ENCODE results near the gene CDC20.

The CDC20 gene

DNA sequence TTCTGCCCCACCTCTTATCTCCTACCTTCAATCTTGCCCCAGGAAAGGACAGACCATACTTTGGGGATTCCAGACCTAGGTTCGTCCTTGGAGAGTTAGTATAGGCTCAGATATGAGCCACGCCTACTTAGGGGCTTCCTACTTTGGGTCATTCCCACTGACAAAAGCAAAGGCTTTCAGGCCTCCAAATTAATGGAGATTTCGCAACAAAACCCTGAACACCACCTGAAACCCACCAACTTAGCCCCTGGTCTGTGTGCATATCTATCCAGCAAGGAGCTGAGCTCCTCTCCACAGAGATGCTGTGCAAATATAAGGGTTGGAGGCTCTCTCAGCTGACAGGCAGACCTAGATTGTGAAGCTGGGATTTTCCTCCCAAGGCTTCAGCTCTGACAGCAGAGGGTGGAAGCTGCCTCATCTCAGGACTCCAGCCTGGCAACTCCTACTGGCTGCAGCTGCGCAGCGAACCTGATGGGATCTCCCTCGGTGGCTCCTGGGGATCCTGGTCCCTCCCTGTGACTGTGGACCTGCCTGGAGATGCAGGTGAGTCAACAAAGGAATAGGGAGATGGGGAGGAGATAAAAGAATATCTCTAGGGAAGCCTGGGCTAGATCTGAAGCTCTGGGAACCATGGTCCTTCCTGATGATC lies 19.1 kb upstream of the CDC20 start:
- Mint-ChIP-seq H3K27me3 (no peaks in the 10 kb centered on the region), H3K4me1 (ENCODE audit: low read depth in 2 of 2) (no peaks in the 10 kb centered on the region), H3K36me3 (ENCODE audit: insufficient read depth) (no peaks in the 10 kb centered on the region), H3K4me3 (no peak overlapping the region), H3K27ac (no peak overlapping the region), H3K9me3 (no peaks in the 10 kb centered on the region)
- DNase-seq (no peak), ATAC-seq (replicated peaks) (no peak)

- ATAC-seq (replicated peaks) (no peak), DNase-seq (no peak)
- H3K9me3 Mint-ChIP-seq = no peaks in the 10 kb centered on the region
- H3K27ac Mint-ChIP-seq = no peak overlapping the region
- no peaks in the 10 kb centered on the region for H3K4me1 Mint-ChIP-seq (ENCODE audit: low read depth in 2 of 2)
- no peaks in the 10 kb centered on the region for H3K27me3 Mint-ChIP-seq
- H3K36me3 Mint-ChIP-seq (ENCODE audit: insufficient read depth) = no peaks in the 10 kb centered on the region
- no peak overlapping the region for H3K4me3 Mint-ChIP-seq
Observed at GRCh38 chr1:43340559-43340958, 18.2 kb upstream of the CDC20 start.

GRCh38 chr1:43344267-43344850 lies 14.4 kb upstream of the CDC20 start:
- H3K27ac Mint-ChIP-seq = no peak overlapping the region
- no peak overlapping the region for H3K4me3 Mint-ChIP-seq
- no peak for ATAC-seq (replicated peaks)
- peaks cover 5% of the 10 kb centered on the region for H3K36me3 Mint-ChIP-seq (ENCODE audit: insufficient read depth)
- H3K9me3 Mint-ChIP-seq = no peaks in the 10 kb centered on the region
- no peak for DNase-seq
- peaks cover 2 to 4% of the 10 kb centered on the region in 2 donors for H3K4me1 Mint-ChIP-seq (ENCODE audit: low read depth in 2 of 2)
- no peaks in the 10 kb centered on the region for H3K27me3 Mint-ChIP-seq

DNA sequence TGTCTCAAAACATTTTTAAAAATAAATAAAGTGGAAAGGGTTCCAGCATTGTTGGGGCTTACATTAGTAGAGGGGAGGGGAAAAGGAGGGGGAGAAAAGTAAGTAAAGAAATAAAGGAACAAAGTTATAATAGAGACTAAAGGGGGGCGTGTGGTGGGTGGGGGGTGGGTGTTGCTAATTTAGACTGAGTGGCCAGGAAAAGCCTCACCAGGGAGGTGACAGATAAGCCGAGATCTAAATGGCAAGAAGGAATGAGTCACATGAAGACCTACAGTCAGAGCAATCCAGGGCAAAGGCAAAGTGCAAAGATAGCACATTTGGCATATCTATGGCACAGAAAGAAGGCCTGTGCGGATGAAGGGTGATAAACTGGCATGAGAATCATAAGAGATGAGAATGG lies 13.7 kb upstream of the CDC20 start:
- DNase-seq (no peak), ATAC-seq (replicated peaks) (no peak)
- Mint-ChIP-seq H3K27me3 (no peaks in the 10 kb centered on the region), H3K36me3 (ENCODE audit: insufficient read depth) (peaks cover 6% of the 10 kb centered on the region), H3K27ac (no peak overlapping the region), H3K4me3 (no peak overlapping the region), H3K4me1 (ENCODE audit: low read depth in 2 of 2) (peaks cover 7 to 10% of the 10 kb centered on the region in 2 donors), H3K9me3 (no peaks in the 10 kb centered on the region)

DNA sequence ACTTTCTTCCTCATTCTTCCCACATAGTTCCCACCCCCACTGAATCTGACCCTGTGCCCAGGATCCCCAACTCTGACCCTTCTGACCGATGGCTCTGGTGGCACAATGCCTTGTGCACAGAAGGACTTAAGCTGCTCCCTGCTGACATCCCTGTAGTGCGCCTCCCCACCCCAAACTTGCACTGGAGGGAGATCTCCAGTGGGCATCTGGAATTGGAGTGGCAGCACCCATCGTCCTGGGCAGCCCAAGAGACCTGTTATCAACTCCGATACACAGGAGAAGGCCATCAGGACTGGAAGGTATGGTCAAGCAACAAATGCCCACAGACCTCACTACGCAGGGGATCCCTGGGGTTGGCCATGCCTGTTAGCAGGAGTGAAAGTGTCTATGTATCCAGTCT lies 12.1 kb upstream of the CDC20 start:
- H3K9me3 Mint-ChIP-seq = no peaks in the 10 kb centered on the region

GRCh38 chr1:43348343-43348808 lies 10.4 kb upstream of the CDC20 start:
- H3K27ac Mint-ChIP-seq = no peak overlapping the region
- peaks cover 7 to 10% of the 10 kb centered on the region in 2 donors for H3K4me1 Mint-ChIP-seq (ENCODE audit: low read depth in 2 of 2)
- DNase-seq = no peak
- H3K9me3 Mint-ChIP-seq = no peaks in the 10 kb centered on the region
- peaks cover 6% of the 10 kb centered on the region for H3K36me3 Mint-ChIP-seq (ENCODE audit: insufficient read depth)
- no peaks in the 10 kb centered on the region for H3K27me3 Mint-ChIP-seq
- H3K4me3 Mint-ChIP-seq = peak overlapping the region in 1 of 2 donors; percentile 67
- no peak for ATAC-seq (replicated peaks)

More for the DNA sequence above, 12.1 kb upstream of the CDC20 start:
- peaks cover 6% of the 10 kb centered on the region for H3K36me3 Mint-ChIP-seq (ENCODE audit: insufficient read depth)
- peaks cover 7 to 10% of the 10 kb centered on the region in 2 donors for H3K4me1 Mint-ChIP-seq (ENCODE audit: low read depth in 2 of 2)
- ATAC-seq (replicated peaks) (no peak), DNase-seq (no peak)
- H3K4me3 Mint-ChIP-seq = no peak overlapping the region
- no peaks in the 10 kb centered on the region for H3K27me3 Mint-ChIP-seq
- no peak overlapping the region for H3K27ac Mint-ChIP-seq

DNA sequence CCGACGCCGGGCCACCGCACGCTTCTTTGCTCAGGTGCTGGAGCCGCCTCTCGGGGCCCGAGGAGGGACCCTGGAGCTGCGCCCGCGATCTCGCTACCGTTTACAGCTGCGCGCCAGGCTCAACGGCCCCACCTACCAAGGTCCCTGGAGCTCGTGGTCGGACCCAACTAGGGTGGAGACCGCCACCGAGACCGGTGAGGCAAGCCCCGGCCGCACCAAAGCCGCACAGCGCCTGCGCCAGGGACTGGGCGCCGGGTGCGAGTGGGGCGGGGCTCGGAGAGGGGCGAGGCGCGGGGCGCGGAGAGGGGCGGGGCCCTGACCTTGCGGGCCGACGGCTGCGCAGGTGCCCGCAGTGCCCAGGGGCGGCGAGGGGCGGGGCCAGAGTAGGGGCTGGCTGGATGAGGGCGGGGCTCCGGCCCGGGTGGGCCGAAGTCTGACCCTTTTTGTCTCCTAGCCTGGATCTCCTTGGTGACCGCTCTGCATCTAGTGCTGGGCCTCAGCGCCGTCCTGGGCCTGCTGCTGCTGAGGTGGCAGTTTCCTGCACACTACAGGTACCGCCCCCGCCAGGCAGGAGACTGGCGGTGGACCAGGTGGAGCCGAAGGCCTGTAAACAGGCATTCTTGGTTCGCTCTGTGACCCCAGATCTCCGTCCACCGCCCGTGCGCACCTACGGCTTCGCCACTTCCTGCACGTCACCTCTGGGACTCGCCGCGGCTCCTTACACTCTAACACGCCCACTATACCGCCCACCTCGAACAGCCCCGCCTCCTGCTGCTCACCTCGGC lies 9.8 kb upstream of the CDC20 start:
- H3K27ac Mint-ChIP-seq = peak overlapping the region; percentile 61 to 74
- DNase-seq (peak; percentile 55 to 77 (median 74)), ATAC-seq (replicated peaks) (peak; percentile 90)
- H3K36me3 Mint-ChIP-seq (ENCODE audit: insufficient read depth) = peaks cover 6% of the 10 kb centered on the region
- peak overlapping the region; percentile 49 to 67 for H3K4me3 Mint-ChIP-seq
- H3K9me3 Mint-ChIP-seq = no peaks in the 10 kb centered on the region
- no peaks in the 10 kb centered on the region for H3K27me3 Mint-ChIP-seq
- H3K4me1 Mint-ChIP-seq (ENCODE audit: low read depth in 2 of 2) = peaks cover 7 to 10% of the 10 kb centered on the region in 2 donors

GRCh38 chr1:43349594-43350306 lies 9.0 kb upstream of the CDC20 start:
- peak overlapping the region; percentile 61 to 74 for H3K27ac Mint-ChIP-seq
- H3K27me3 Mint-ChIP-seq = no peaks in the 10 kb centered on the region
- ATAC-seq (replicated peaks) = no peak
- DNase-seq = no peak
- peak overlapping the region; percentile 49 to 67 for H3K4me3 Mint-ChIP-seq
- H3K9me3 Mint-ChIP-seq = no peaks in the 10 kb centered on the region
- peaks cover 7 to 12% of the 10 kb centered on the region in 2 donors for H3K4me1 Mint-ChIP-seq (ENCODE audit: low read depth in 2 of 2)
- peaks cover 6% of the 10 kb centered on the region for H3K36me3 Mint-ChIP-seq (ENCODE audit: insufficient read depth)

GRCh38 chr1:43350976-43351375 lies 7.8 kb upstream of the CDC20 start:
- H3K36me3 Mint-ChIP-seq (ENCODE audit: insufficient read depth) = peaks cover 6% of the 10 kb centered on the region
- peak overlapping the region in 1 of 2 donors; percentile 7 for H3K27ac Mint-ChIP-seq
- no peaks in the 10 kb centered on the region for H3K27me3 Mint-ChIP-seq
- peaks cover 7 to 12% of the 10 kb centered on the region in 2 donors for H3K4me1 Mint-ChIP-seq (ENCODE audit: low read depth in 2 of 2)
- no peak for DNase-seq
- H3K9me3 Mint-ChIP-seq = no peaks in the 10 kb centered on the region
- no peak for ATAC-seq (replicated peaks)
- H3K4me3 Mint-ChIP-seq = no peak overlapping the region

- DNase-seq (no peak), ATAC-seq (replicated peaks) (no peak)
- H3K27me3 Mint-ChIP-seq = no peaks in the 10 kb centered on the region
- peaks cover 7 to 12% of the 10 kb centered on the region in 2 donors for H3K4me1 Mint-ChIP-seq (ENCODE audit: low read depth in 2 of 2)
- H3K36me3 Mint-ChIP-seq (ENCODE audit: insufficient read depth) = peaks cover 6% of the 10 kb centered on the region
- H3K4me3 Mint-ChIP-seq = no peak overlapping the region
- no peaks in the 10 kb centered on the region for H3K9me3 Mint-ChIP-seq
- H3K27ac Mint-ChIP-seq = peak overlapping the region; percentile 57 to 66
Observed at GRCh38 chr1:43351421-43352350, 7.1 kb upstream of the CDC20 start.

DNA sequence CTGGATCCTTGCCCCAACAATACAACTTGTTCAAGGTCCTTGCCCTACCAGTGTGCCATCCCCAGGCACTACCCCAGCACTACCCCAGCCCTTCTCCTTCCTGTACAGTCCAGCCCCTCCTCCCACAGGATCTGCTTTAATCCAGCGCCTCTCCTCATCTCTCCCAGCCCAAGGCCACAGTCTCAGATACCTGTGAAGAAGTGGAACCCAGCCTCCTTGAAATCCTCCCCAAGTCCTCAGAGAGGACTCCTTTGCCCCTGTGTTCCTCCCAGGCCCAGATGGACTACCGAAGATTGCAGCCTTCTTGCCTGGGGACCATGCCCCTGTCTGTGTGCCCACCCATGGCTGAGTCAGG lies 6.5 kb upstream of the CDC20 start:
- Mint-ChIP-seq H3K4me3 (no peak overlapping the region), H3K27me3 (no peaks in the 10 kb centered on the region), H3K9me3 (no peaks in the 10 kb centered on the region), H3K27ac (peak overlapping the region; percentile 57 to 66), H3K36me3 (ENCODE audit: insufficient read depth) (peaks cover 6% of the 10 kb centered on the region), H3K4me1 (ENCODE audit: low read depth in 2 of 2) (peaks cover 7 to 12% of the 10 kb centered on the region in 2 donors)
- DNase-seq (no peak), ATAC-seq (replicated peaks) (no peak)

GRCh38 chr1:43352881-43353280 lies 5.9 kb upstream of the CDC20 start:
- peak overlapping the region in 1 of 2 donors; percentile 66 for H3K27ac Mint-ChIP-seq
- no peak overlapping the region for H3K4me3 Mint-ChIP-seq
- H3K27me3 Mint-ChIP-seq = no peaks in the 10 kb centered on the region
- ATAC-seq (replicated peaks) (no peak), DNase-seq (no peak)
- H3K36me3 Mint-ChIP-seq (ENCODE audit: insufficient read depth) = peaks cover 6% of the 10 kb centered on the region
- H3K4me1 Mint-ChIP-seq (ENCODE audit: low read depth in 2 of 2) = peaks cover 8 to 13% of the 10 kb centered on the region in 2 donors
- H3K9me3 Mint-ChIP-seq = no peaks in the 10 kb centered on the region
